GM21447 (cell line): ENCODE results near the gene ACAP1.
"Not testable (repeated sequence)": the region's sequence is repeated elsewhere in the genome, so short reads cannot be mapped to it uniquely, and the experiment has no call there.

Experiments used
- ATAC-seq: cut with Tn5 transposase; IDR thresholded peaks from one replicate; pipeline ENCODE4 v1.9.1; 2021; ENCODE audit not compliant: unreplicated experiment

ACAP1 gene

GRCh38 chr17:7328009-7328408 is 8.3 kb upstream of the ACAP1 start:
- ATAC-seq, result no peak

GRCh38 chr17:7328840-7329373 is 7.4 kb upstream of the ACAP1 start, which contains the start of gene NEURL4:
Gene NEURL4, minus strand, starts transcription at chr17:7329335. Its CDS starts 23 bp downstream, at chr17:7329312.
- ATAC-seq, result peak; percentile 7

GRCh38 chr17:7329374-7329996 is 6.8 kb upstream of the ACAP1 start:
- peak; percentile 43 for ATAC-seq

- peak; percentile 41 for ATAC-seq
Observed at GRCh38 chr17:7329997-7330637, 6.2 kb upstream of the ACAP1 start.

- ATAC-seq, result no peak
Observed at GRCh38 chr17:7330638-7331015, 5.7 kb upstream of the ACAP1 start.

- no peak for ATAC-seq
Observed at GRCh38 chr17:7332111-7332510, 4.2 kb upstream of the ACAP1 start.

- ATAC-seq, result not testable (repeated sequence)
Observed at GRCh38 chr17:7332600-7333069, 3.7 kb upstream of the ACAP1 start.

GRCh38 chr17:7334938-7335538 is 1.3 kb upstream of the ACAP1 start:
- no peak for ATAC-seq

- not testable (repeated sequence) for ATAC-seq
Observed at GRCh38 chr17:7335765-7336164, 564 bp upstream of the ACAP1 start.

- ATAC-seq, result not testable (repeated sequence)
Observed at GRCh38 chr17:7337600-7337999, 1.3 kb downstream of the ACAP1 start.

- no peak for ATAC-seq
Observed at GRCh38 chr17:7340179-7340578, 3.9 kb downstream of the ACAP1 start.

GRCh38 chr17:7341842-7342241 is 5.5 kb downstream of the ACAP1 start:
- ATAC-seq, result no peak

- no peak for ATAC-seq
Observed at GRCh38 chr17:7343250-7343649, 6.9 kb downstream of the ACAP1 start.

- ATAC-seq, result no peak
Observed at GRCh38 chr17:7346761-7347614, 10.7 kb downstream of the ACAP1 start.

GRCh38 chr17:7347630-7348477 is 11.5 kb downstream of the ACAP1 start:
- ATAC-seq, result no peak

- ATAC-seq, result no peak
Observed at GRCh38 chr17:7348478-7349242, 12.3 kb downstream of the ACAP1 start.

GRCh38 chr17:7351665-7352502 is 15.6 kb downstream of the ACAP1 start, which contains the start of gene KCTD11:
Gene KCTD11, plus strand, starts transcription at chr17:7352162.
- ATAC-seq, result peak; percentile 54

- ATAC-seq, result no peak
Observed at GRCh38 chr17:7352503-7352889, 16.2 kb downstream of the ACAP1 start.
